ENCODE measurements around the gene LOXL1.

The LOXL1 gene

DNA sequence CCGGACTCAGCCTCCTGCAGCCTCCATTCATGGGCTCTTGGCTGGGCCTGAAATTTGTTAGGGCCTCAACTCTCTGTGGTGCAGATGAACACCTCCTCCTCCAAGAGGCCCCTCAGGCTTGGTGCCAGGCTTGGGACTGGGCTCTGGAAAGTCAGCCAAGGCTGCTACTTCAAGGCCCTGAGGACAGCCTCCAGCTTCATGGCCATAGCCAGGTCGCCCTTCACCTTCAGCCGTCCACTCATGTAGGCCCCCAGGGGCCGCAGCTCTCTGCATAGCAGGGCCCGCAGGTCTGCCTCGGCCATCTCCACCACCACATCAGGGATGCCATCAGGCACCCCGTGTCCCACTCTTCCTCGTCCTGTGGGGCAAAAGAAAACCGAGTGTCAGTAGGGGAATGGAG lies 57.5 kb downstream of the LOXL1 start:
- H3K9ac ChIP-seq (ENCODE audit: low read length in 5 of 5) = peak overlapping the region in 3 of 5 donors; percentile 25 to 88 (median 49)
- peaks cover 0 to 15% (median 6%) of the 10 kb centered on the region in 5 donors for H3K36me3 ChIP-seq (ENCODE audit: control insufficient read depth in 5 of 5, insufficient read depth in 5 of 5, low read length in 5 of 5)
- no peak overlapping the region for H3K4me3 ChIP-seq (ENCODE audit: low read depth in 1 of 5, low read length in 5 of 5)
- H3K27me3 ChIP-seq (ENCODE audit: control insufficient read depth in 5 of 5, insufficient read depth in 4 of 5, low read length in 5 of 5) = no peaks in the 10 kb centered on the region
- H3K4me1 ChIP-seq (ENCODE audit: control insufficient read depth in 5 of 5, insufficient read depth in 5 of 5, low read length in 5 of 5) = peaks cover 31 to 76% (median 69%) of the 10 kb centered on the region in 5 donors
- H3K27ac ChIP-seq (ENCODE audit: low read depth, low read length) = peak overlapping the region; percentile 91
- no peaks in the 10 kb centered on the region for H3K9me3 ChIP-seq (ENCODE audit: control insufficient read depth in 5 of 5, low read length in 5 of 5)

DNA sequence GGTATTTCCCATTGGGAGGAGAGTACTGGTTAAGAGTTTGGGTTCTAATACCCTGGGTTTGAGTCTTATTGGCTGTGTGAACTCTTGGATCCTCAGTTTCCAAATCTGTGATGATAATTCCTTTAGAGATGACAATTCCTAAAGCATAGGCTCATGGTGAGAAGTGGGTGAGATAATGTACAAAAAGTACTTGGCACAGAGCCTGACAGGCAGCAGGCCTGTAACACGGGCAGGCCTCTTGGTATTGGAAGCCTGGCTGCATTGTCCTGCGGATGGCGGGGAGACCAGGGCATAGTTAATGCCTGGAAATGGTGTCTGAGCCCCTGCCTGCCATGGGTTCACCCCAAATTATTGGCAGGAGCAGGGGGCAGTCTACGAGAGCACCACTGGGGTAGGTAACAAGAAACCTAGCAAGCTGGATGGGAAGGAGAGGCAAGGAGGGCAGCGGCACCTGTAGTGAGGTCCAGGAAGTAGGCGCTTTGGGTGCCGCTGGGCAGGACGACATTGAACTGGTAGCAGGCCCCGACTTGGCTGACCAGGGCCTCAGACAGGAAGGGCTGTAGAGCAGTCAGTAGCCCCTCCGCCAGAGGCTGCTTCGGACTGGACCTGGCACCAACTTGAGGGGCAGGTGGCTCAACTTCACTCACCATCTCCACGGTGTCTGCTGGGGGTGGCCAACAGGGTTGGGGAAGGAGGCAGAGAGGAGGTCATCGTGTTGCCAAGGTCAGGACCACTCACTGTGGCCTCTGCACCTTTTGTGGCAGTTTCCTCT lies 58.1 kb downstream of the LOXL1 start:
- Histone ChIP-seq H3K4me1 (ENCODE audit: control insufficient read depth in 5 of 5, insufficient read depth in 5 of 5, low read length in 5 of 5) (peaks cover 34 to 83% (median 76%) of the 10 kb centered on the region in 5 donors), H3K27ac (ENCODE audit: low read depth, low read length) (peak overlapping the region; percentile 91), H3K27me3 (ENCODE audit: control insufficient read depth in 5 of 5, insufficient read depth in 4 of 5, low read length in 5 of 5) (no peaks in the 10 kb centered on the region), H3K9me3 (ENCODE audit: control insufficient read depth in 5 of 5, low read length in 5 of 5) (no peaks in the 10 kb centered on the region), H3K9ac (ENCODE audit: low read length in 5 of 5) (peak overlapping the region in 1 of 5 donors; percentile 25), H3K4me3 (ENCODE audit: low read depth in 1 of 5, low read length in 5 of 5) (no peak overlapping the region), H3K36me3 (ENCODE audit: control insufficient read depth in 5 of 5, insufficient read depth in 5 of 5, low read length in 5 of 5) (peaks cover 0 to 16% (median 9%) of the 10 kb centered on the region in 5 donors)

- no peak overlapping the region for H3K4me3 ChIP-seq (ENCODE audit: low read depth in 1 of 5, low read length in 5 of 5)
- peak overlapping the region in 1 of 5 donors; percentile 25 for H3K9ac ChIP-seq (ENCODE audit: low read length in 5 of 5)
- peaks cover 40 to 92% (median 82%) of the 10 kb centered on the region in 5 donors for H3K4me1 ChIP-seq (ENCODE audit: control insufficient read depth in 5 of 5, insufficient read depth in 5 of 5, low read length in 5 of 5)
- H3K27me3 ChIP-seq (ENCODE audit: control insufficient read depth in 5 of 5, insufficient read depth in 4 of 5, low read length in 5 of 5) = no peaks in the 10 kb centered on the region
- peaks cover 0 to 16% (median 9%) of the 10 kb centered on the region in 5 donors for H3K36me3 ChIP-seq (ENCODE audit: control insufficient read depth in 5 of 5, insufficient read depth in 5 of 5, low read length in 5 of 5)
- peak overlapping the region; percentile 91 for H3K27ac ChIP-seq (ENCODE audit: low read depth, low read length)
- no peaks in the 10 kb centered on the region for H3K9me3 ChIP-seq (ENCODE audit: control insufficient read depth in 5 of 5, low read length in 5 of 5)
These were observed 59.0 kb downstream of the LOXL1 start for GRCh38 chr15:73985101-73985873.

GRCh38 chr15:73986055-73986775 lies 60.0 kb downstream of the LOXL1 start:
- Histone ChIP-seq H3K9me3 (ENCODE audit: control insufficient read depth in 5 of 5, low read length in 5 of 5) (no peaks in the 10 kb centered on the region), H3K9ac (ENCODE audit: low read length in 5 of 5) (peak overlapping the region in 1 of 5 donors; percentile 46), H3K36me3 (ENCODE audit: control insufficient read depth in 5 of 5, insufficient read depth in 5 of 5, low read length in 5 of 5) (peaks cover 0 to 16% (median 9%) of the 10 kb centered on the region in 5 donors), H3K27ac (ENCODE audit: low read depth, low read length) (peak overlapping the region; percentile 97), H3K4me3 (ENCODE audit: low read depth in 1 of 5, low read length in 5 of 5) (no peak overlapping the region), H3K27me3 (ENCODE audit: control insufficient read depth in 5 of 5, insufficient read depth in 4 of 5, low read length in 5 of 5) (no peaks in the 10 kb centered on the region), H3K4me1 (ENCODE audit: control insufficient read depth in 5 of 5, insufficient read depth in 5 of 5, low read length in 5 of 5) (peaks cover 44 to 100% (median 92%) of the 10 kb centered on the region in 5 donors)

- H3K9ac ChIP-seq (ENCODE audit: low read length in 5 of 5) = peak overlapping the region in 2 of 5 donors; percentile 6 to 46
- peaks cover 0 to 16% (median 9%) of the 10 kb centered on the region in 5 donors for H3K36me3 ChIP-seq (ENCODE audit: control insufficient read depth in 5 of 5, insufficient read depth in 5 of 5, low read length in 5 of 5)
- no peaks in the 10 kb centered on the region for H3K9me3 ChIP-seq (ENCODE audit: control insufficient read depth in 5 of 5, low read length in 5 of 5)
- H3K4me3 ChIP-seq (ENCODE audit: low read depth in 1 of 5, low read length in 5 of 5) = no peak overlapping the region
- peaks cover 44 to 100% (median 92%) of the 10 kb centered on the region in 5 donors for H3K4me1 ChIP-seq (ENCODE audit: control insufficient read depth in 5 of 5, insufficient read depth in 5 of 5, low read length in 5 of 5)
- H3K27me3 ChIP-seq (ENCODE audit: control insufficient read depth in 5 of 5, insufficient read depth in 4 of 5, low read length in 5 of 5) = no peaks in the 10 kb centered on the region
- H3K27ac ChIP-seq (ENCODE audit: low read depth, low read length) = peak overlapping the region; percentile 97
These were observed 60.5 kb downstream of the LOXL1 start for GRCh38 chr15:73986776-73987056.

DNA sequence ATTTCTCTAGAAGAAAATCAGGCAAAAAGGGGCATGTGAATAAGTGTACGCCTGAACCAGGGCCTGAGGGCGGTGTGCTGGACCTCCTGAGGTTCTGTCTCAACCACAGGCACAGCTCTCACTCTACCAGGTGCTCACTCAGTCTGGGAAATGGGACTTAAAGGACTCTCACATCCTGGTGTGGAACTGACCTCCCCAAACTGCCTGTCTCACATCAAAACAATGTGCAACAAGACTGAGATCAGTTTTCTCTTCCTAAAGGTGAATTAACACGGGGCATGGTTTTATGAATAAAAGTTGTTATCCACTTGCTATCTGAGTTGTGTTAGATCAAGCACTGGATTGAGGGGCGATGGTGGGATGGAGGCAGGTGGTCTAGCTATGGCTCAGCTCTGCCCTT lies 61.0 kb downstream of the LOXL1 start:
- no peaks in the 10 kb centered on the region for H3K9me3 ChIP-seq (ENCODE audit: control insufficient read depth in 5 of 5, low read length in 5 of 5)
- peaks cover 40 to 98% (median 89%) of the 10 kb centered on the region in 5 donors for H3K4me1 ChIP-seq (ENCODE audit: control insufficient read depth in 5 of 5, insufficient read depth in 5 of 5, low read length in 5 of 5)
- peak overlapping the region; percentile 97 for H3K27ac ChIP-seq (ENCODE audit: low read depth, low read length)
- H3K27me3 ChIP-seq (ENCODE audit: control insufficient read depth in 5 of 5, insufficient read depth in 4 of 5, low read length in 5 of 5) = no peaks in the 10 kb centered on the region
- H3K36me3 ChIP-seq (ENCODE audit: control insufficient read depth in 5 of 5, insufficient read depth in 5 of 5, low read length in 5 of 5) = peaks cover 0 to 16% (median 9%) of the 10 kb centered on the region in 5 donors
- H3K9ac ChIP-seq (ENCODE audit: low read length in 5 of 5) = peak overlapping the region in 2 of 5 donors; percentile 6 to 46
- H3K4me3 ChIP-seq (ENCODE audit: low read depth in 1 of 5, low read length in 5 of 5) = no peak overlapping the region

- Histone ChIP-seq H3K4me1 (ENCODE audit: control insufficient read depth in 5 of 5, insufficient read depth in 5 of 5, low read length in 5 of 5) (peaks cover 40 to 98% (median 89%) of the 10 kb centered on the region in 5 donors), H3K27me3 (ENCODE audit: control insufficient read depth in 5 of 5, insufficient read depth in 4 of 5, low read length in 5 of 5) (no peaks in the 10 kb centered on the region), H3K36me3 (ENCODE audit: control insufficient read depth in 5 of 5, insufficient read depth in 5 of 5, low read length in 5 of 5) (peaks cover 0 to 16% (median 9%) of the 10 kb centered on the region in 5 donors), H3K27ac (ENCODE audit: low read depth, low read length) (peak overlapping the region; percentile 97), H3K9ac (ENCODE audit: low read length in 5 of 5) (peak overlapping the region in 2 of 5 donors; percentile 6 to 46), H3K4me3 (ENCODE audit: low read depth in 1 of 5, low read length in 5 of 5) (no peak overlapping the region), H3K9me3 (ENCODE audit: control insufficient read depth in 5 of 5, low read length in 5 of 5) (no peaks in the 10 kb centered on the region)
These were observed 61.6 kb downstream of the LOXL1 start for GRCh38 chr15:73987681-73988444.

DNA sequence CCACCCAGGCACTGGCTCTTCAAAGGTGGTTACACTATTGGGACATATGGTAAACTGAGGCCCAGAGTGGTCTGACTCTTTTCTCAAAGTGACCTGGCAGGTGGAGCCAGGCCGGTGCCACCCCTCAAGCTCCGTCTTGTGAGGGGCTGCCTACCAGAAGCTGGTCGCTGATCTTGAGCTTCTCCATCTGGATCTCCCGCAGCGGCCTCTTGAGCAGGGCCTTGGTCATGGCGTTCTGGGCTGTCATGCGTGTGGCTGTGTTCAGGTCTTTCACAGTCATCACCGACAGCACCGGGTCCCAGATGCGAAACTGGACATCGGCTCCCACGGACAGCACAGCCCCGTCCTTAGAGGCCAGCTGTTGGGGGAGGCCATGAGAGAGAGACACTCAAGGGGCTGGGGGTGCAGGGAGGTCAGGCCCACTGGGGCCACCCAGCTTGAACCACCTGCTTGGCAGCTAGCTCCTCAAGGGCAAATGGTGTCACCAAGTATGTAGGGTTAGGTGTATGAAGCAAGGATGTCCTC lies 62.2 kb downstream of the LOXL1 start:
- Histone ChIP-seq H3K9me3 (ENCODE audit: control insufficient read depth in 5 of 5, low read length in 5 of 5) (no peaks in the 10 kb centered on the region), H3K9ac (ENCODE audit: low read length in 5 of 5) (peak overlapping the region in 1 of 5 donors; percentile 51), H3K4me1 (ENCODE audit: control insufficient read depth in 5 of 5, insufficient read depth in 5 of 5, low read length in 5 of 5) (peaks cover 35 to 98% (median 89%) of the 10 kb centered on the region in 5 donors), H3K27me3 (ENCODE audit: control insufficient read depth in 5 of 5, insufficient read depth in 4 of 5, low read length in 5 of 5) (no peaks in the 10 kb centered on the region), H3K27ac (ENCODE audit: low read depth, low read length) (peak overlapping the region; percentile 97), H3K4me3 (ENCODE audit: low read depth in 1 of 5, low read length in 5 of 5) (no peak overlapping the region), H3K36me3 (ENCODE audit: control insufficient read depth in 5 of 5, insufficient read depth in 5 of 5, low read length in 5 of 5) (peaks cover 0 to 16% (median 9%) of the 10 kb centered on the region in 5 donors)

Measured in subcutaneous abdominal adipose tissue (tissue), 5 donors.